Posterior vena cava (tissue), 2 donors: ENCODE data around the gene ZNF831. TPM values are rescaled to one million over a fixed set of nuclear protein-coding genes. Genes with fewer than 3 reads are reported as not detected.
A peak's percentile ranks its signal among the peaks of the same experiment; 100 is the strongest.

ENCODE experiments used
- DNase-seq: peaks from one replicate; pipeline ENCODE4 v3.0.0-alpha.2; 2020; ENCODE audit warnings: low spot score
- intact Hi-C, 2 donors: fragments of 100-400 bp; cut with DNase I; formaldehyde crosslinking; loops; one replicate each; pipeline versions ENCODE4 v1.14.1 to v1.14.2; 2022 to 2023
- total RNA-seq, 2 donors: library from RNA; stranded (reverse); fragmentation: NEBNext Ultra II Directional; extraction: Animal tissue kit (Norgen Biotek cat#: 25700); gene quantifications; one replicate each; pipeline ENCODE4 v1.2.1, GENCODE V29; 2021
- donor health status: DM: yes; HTN: yes; CAD: no.
- donor health status: DM: yes; HTN: yes; CAD: no.

ZNF831 gene
- total RNA-seq, 2 donors from 2014 or later = 0.37 to 0.57 TPM

GRCh38 chr20:59138114-59138748 lies 25.4 kb upstream of the ZNF831 start:
- intact Hi-C loops = no loop called here
- DNase-seq = no peak

- no peak for DNase-seq
- intact Hi-C loops = no loop called here
Observed at GRCh38 chr20:59139998-59140397, 23.6 kb upstream of the ZNF831 start.

- no peak for DNase-seq
- intact Hi-C loops = no loop called here
Observed at GRCh38 chr20:59141818-59142581, 21.6 kb upstream of the ZNF831 start.

GRCh38 chr20:59143326-59143725 lies 20.3 kb upstream of the ZNF831 start:
- DNase-seq = no peak
- intact Hi-C loops = no loop called here

GRCh38 chr20:59144179-59144830 lies 19.3 kb upstream of the ZNF831 start:
- intact Hi-C loops = no loop called here
- no peak for DNase-seq

- no peak for DNase-seq
- intact Hi-C loops = no loop called here
Observed at GRCh38 chr20:59144831-59145196, 18.8 kb upstream of the ZNF831 start.

- intact Hi-C loops = no loop called here
- DNase-seq = no peak
Observed at GRCh38 chr20:59145247-59145923, 18.2 kb upstream of the ZNF831 start.

- no peak for DNase-seq
- intact Hi-C loops = no loop called here
Observed at GRCh38 chr20:59145924-59146779, 17.5 kb upstream of the ZNF831 start.

- DNase-seq = no peak
- intact Hi-C loops = no loop called here
Observed at GRCh38 chr20:59146780-59147565, 16.6 kb upstream of the ZNF831 start.

- no peak for DNase-seq
- intact Hi-C loops = no loop called here
Observed at GRCh38 chr20:59147586-59147985, 16.0 kb upstream of the ZNF831 start.

GRCh38 chr20:59148701-59149493 lies 14.7 kb upstream of the ZNF831 start:
- DNase-seq = no peak
- intact Hi-C loops = no loop called here

- intact Hi-C loops = no loop called here
- peak; percentile 80 for DNase-seq
Observed at GRCh38 chr20:59149678-59150504, 13.7 kb upstream of the ZNF831 start.

- intact Hi-C loops = no loop called here
Observed at GRCh38 chr20:59150821-59151251, 12.8 kb upstream of the ZNF831 start.

GRCh38 chr20:59151391-59151790 lies 12.2 kb upstream of the ZNF831 start:
- no peak for DNase-seq
- intact Hi-C loops = no loop called here

More at GRCh38 chr20:59150821-59151251, 12.8 kb upstream of the ZNF831 start:
- DNase-seq = no peak

- no peak for DNase-seq
- intact Hi-C loops = no loop called here
Observed at GRCh38 chr20:59151820-59152219, 11.8 kb upstream of the ZNF831 start.

- intact Hi-C loops = no loop called here
- DNase-seq = no peak
Observed at GRCh38 chr20:59152559-59153354, 10.9 kb upstream of the ZNF831 start.
